GM12892 (cell line): Measurements from ENCODE around the gene HOXB6.

Experiments
- POLR2A ChIP-seq: IDR thresholded peaks from 2 replicates; pipeline ENCODE4 v1.6.1; 2011; ENCODE audit warnings: low read depth, low read length, control low read depth
- POLR2AphosphoS5 ChIP-seq: IDR thresholded peaks from 2 replicates; pipeline ENCODE4 v1.6.1; 2011; ENCODE audit warnings: low read depth, low read length, control low read depth
- TAF1 ChIP-seq: IDR thresholded peaks from 2 replicates; pipeline ENCODE4 v1.6.1; 2011; ENCODE audit warnings: low read depth, mild to moderate bottlenecking, control low read depth, low read length, borderline replicate concordance

DNA sequence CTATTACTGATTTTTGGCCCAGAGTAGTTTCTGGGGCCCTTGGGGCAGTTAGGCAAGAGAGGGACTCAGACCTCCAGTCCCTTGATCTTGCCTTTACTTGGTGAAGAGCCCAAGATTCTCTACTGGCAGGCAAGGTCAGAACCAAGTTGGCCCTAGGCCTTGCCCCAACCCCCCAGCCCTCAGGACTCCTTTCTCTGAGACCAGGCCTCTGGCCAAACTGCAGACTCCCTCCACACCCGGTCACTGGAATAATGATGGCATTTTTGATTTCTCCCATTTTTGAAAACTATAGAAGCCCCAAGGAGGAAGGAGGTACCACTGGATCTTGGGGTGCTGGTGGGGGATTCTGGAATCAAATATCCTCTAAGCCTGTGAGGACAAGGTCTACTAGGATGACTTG lies 39.4 kb upstream of the HOXB6 start:
- no peak for TF ChIP-seq TAF1
- TF ChIP-seq POLR2A, result no peak
- TF ChIP-seq POLR2AphosphoS5, result no peak
